ENCODE data around the gene CPTP. TPM values are rescaled to one million over a fixed set of nuclear protein-coding genes. Genes with fewer than 3 reads are reported as not detected.
"Not testable (repeated sequence)": the region's sequence is repeated elsewhere in the genome, so short reads cannot be mapped to it uniquely, and the experiment has no call there.

CPTP gene
- total RNA-seq, 2 donors from 2014 or later: 16.8 to 22.3 TPM

GRCh38 chr1:1307923-1308755 lies 16.5 kb upstream of the CPTP start, which contains the start of the genes ACAP3 and PUSL1:
Gene ACAP3, minus strand, starts transcription at chr1:1307930. Its CDS starts 115 bp downstream, at chr1:1307815.
Gene PUSL1, plus strand, starts transcription at chr1:1308597. Its CDS starts 47 bp downstream, at chr1:1308644.
- Mint-ChIP-seq H3K9me3 (no peaks in the 10 kb centered on the region), H3K27ac (peak within 1 kb of the TSS; percentile 84), H3K27me3 (no peaks in the 10 kb centered on the region), H3K4me1 (no peaks in the 10 kb centered on the region), H3K36me3 (ENCODE audit: low read depth) (peaks cover 14% of the 10 kb centered on the region), H3K4me3 (peak within 1 kb of the TSS; percentile 86)
- peak; percentile 79 for ATAC-seq (replicated peaks)

GRCh38 chr1:1308756-1309250 lies 15.8 kb upstream of the CPTP start:
- no peaks in the 10 kb centered on the region for H3K4me1 Mint-ChIP-seq
- peak overlapping the region; percentile 69 for H3K4me3 Mint-ChIP-seq
- no peaks in the 10 kb centered on the region for H3K9me3 Mint-ChIP-seq
- H3K27ac Mint-ChIP-seq: no peak overlapping the region
- no peaks in the 10 kb centered on the region for H3K27me3 Mint-ChIP-seq
- peaks cover 20% of the 10 kb centered on the region for H3K36me3 Mint-ChIP-seq (ENCODE audit: low read depth)
- ATAC-seq (replicated peaks): no peak

GRCh38 chr1:1309251-1310108 lies 15.1 kb upstream of the CPTP start:
- Mint-ChIP-seq H3K27me3 (no peaks in the 10 kb centered on the region), H3K36me3 (ENCODE audit: low read depth) (peaks cover 22% of the 10 kb centered on the region), H3K4me1 (no peaks in the 10 kb centered on the region), H3K4me3 (peak overlapping the region; percentile 69), H3K9me3 (no peaks in the 10 kb centered on the region), H3K27ac (no peak overlapping the region)
- no peak for ATAC-seq (replicated peaks)

GRCh38 chr1:1310109-1310385 lies 14.6 kb upstream of the CPTP start:
- Mint-ChIP-seq H3K36me3 (ENCODE audit: low read depth) (peaks cover 26% of the 10 kb centered on the region), H3K9me3 (no peaks in the 10 kb centered on the region), H3K4me1 (no peaks in the 10 kb centered on the region), H3K27me3 (no peaks in the 10 kb centered on the region), H3K4me3 (peak overlapping the region; percentile 69), H3K27ac (no peak overlapping the region)
- ATAC-seq (replicated peaks): no peak

GRCh38 chr1:1310476-1311053 lies 14.0 kb upstream of the CPTP start:
- Mint-ChIP-seq H3K4me1 (no peaks in the 10 kb centered on the region), H3K27me3 (no peaks in the 10 kb centered on the region), H3K36me3 (ENCODE audit: low read depth) (peaks cover 31% of the 10 kb centered on the region), H3K9me3 (no peaks in the 10 kb centered on the region), H3K4me3 (peak overlapping the region; percentile 69), H3K27ac (no peak overlapping the region)
- no peak for ATAC-seq (replicated peaks)

- Mint-ChIP-seq H3K4me3 (peak overlapping the region; percentile 69), H3K27me3 (no peaks in the 10 kb centered on the region)
- no peak for ATAC-seq (replicated peaks)
These were observed 13.2 kb upstream of the CPTP start for GRCh38 chr1:1311107-1312104.

GRCh38 chr1:1312450-1313314 lies 11.9 kb upstream of the CPTP start:
- H3K4me3 Mint-ChIP-seq: no peak overlapping the region
- no peaks in the 10 kb centered on the region for H3K27me3 Mint-ChIP-seq
- no peaks in the 10 kb centered on the region for H3K9me3 Mint-ChIP-seq
- H3K27ac Mint-ChIP-seq: no peak overlapping the region
- ATAC-seq (replicated peaks): no peak
- H3K36me3 Mint-ChIP-seq (ENCODE audit: low read depth): peaks cover 49% of the 10 kb centered on the region
- H3K4me1 Mint-ChIP-seq: no peaks in the 10 kb centered on the region

More at GRCh38 chr1:1311107-1312104, 13.2 kb upstream of the CPTP start:
- H3K27ac Mint-ChIP-seq: no peak overlapping the region
- H3K9me3 Mint-ChIP-seq: no peaks in the 10 kb centered on the region
- peaks cover 38% of the 10 kb centered on the region for H3K36me3 Mint-ChIP-seq (ENCODE audit: low read depth)
- H3K4me1 Mint-ChIP-seq: no peaks in the 10 kb centered on the region

GRCh38 chr1:1313500-1314236 lies 10.9 kb upstream of the CPTP start:
- Mint-ChIP-seq H3K27me3 (no peaks in the 10 kb centered on the region), H3K9me3 (no peaks in the 10 kb centered on the region), H3K27ac (no peak overlapping the region), H3K36me3 (ENCODE audit: low read depth) (peaks cover 58% of the 10 kb centered on the region), H3K4me1 (no peaks in the 10 kb centered on the region), H3K4me3 (no peak overlapping the region)
- no peak for ATAC-seq (replicated peaks)

- Mint-ChIP-seq H3K9me3 (no peaks in the 10 kb centered on the region), H3K4me3 (no peak overlapping the region), H3K27ac (no peak overlapping the region), H3K4me1 (no peaks in the 10 kb centered on the region), H3K36me3 (ENCODE audit: low read depth) (peaks cover 64% of the 10 kb centered on the region), H3K27me3 (no peaks in the 10 kb centered on the region)
- ATAC-seq (replicated peaks): no peak
These were observed 10.4 kb upstream of the CPTP start for GRCh38 chr1:1314237-1314586.

GRCh38 chr1:1314678-1315335 lies 9.8 kb upstream of the CPTP start:
- H3K4me3 Mint-ChIP-seq: no peak overlapping the region
- no peak for ATAC-seq (replicated peaks)
- no peaks in the 10 kb centered on the region for H3K9me3 Mint-ChIP-seq
- no peaks in the 10 kb centered on the region for H3K27me3 Mint-ChIP-seq
- no peaks in the 10 kb centered on the region for H3K4me1 Mint-ChIP-seq
- H3K27ac Mint-ChIP-seq: peak overlapping the region; percentile 58
- peaks cover 70% of the 10 kb centered on the region for H3K36me3 Mint-ChIP-seq (ENCODE audit: low read depth)

- Mint-ChIP-seq H3K9me3 (no peaks in the 10 kb centered on the region), H3K36me3 (ENCODE audit: low read depth) (peaks cover 74% of the 10 kb centered on the region), H3K4me3 (no peak overlapping the region), H3K27me3 (no peaks in the 10 kb centered on the region), H3K4me1 (no peaks in the 10 kb centered on the region), H3K27ac (no peak overlapping the region)
- no peak for ATAC-seq (replicated peaks)
These were observed 9.1 kb upstream of the CPTP start for GRCh38 chr1:1315435-1315954.

- not testable (repeated sequence) for H3K9me3 Mint-ChIP-seq; H3K27me3 Mint-ChIP-seq; ATAC-seq (replicated peaks); H3K4me3 Mint-ChIP-seq; H3K4me1 Mint-ChIP-seq; H3K27ac Mint-ChIP-seq
- peaks cover 72% of the 10 kb centered on the region for H3K36me3 Mint-ChIP-seq (ENCODE audit: low read depth)
These were observed 8.4 kb upstream of the CPTP start for GRCh38 chr1:1316199-1316598.
